ENCODE data around the gene CHRNA4.
"Not testable (repeated sequence)": the region's sequence is repeated elsewhere in the genome, so short reads cannot be mapped to it uniquely, and the experiment has no call there.

CHRNA4 gene

DNA sequence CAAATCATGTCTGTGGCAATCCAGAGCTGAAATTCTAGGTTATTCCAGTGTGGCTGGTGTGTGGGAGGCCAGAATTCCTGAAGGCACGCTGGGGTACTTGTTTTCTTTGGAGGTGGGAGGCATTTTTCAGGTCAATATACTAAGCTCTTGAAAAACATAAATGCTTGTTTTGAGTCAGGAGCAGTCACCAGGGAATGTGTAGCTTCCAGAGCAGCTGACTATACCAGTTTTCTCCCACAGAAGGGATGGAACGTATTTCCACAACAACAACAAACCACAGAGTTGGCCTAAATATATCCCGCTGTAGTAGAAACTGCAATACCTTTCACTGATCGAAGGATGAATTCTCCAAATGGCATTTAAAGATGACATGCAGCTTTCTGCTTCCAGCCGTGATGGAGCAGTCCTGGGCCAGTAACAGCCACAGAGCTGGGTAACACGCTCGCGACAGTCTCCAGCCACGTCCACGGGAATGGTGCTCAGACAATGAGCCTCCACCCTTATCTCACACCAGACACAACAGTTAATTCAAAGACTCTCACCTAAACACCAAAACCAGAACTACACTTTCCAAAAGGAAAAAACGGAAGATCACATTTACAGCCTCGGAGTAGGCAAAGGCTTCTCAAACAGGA is 23.2 kb downstream of the CHRNA4 start:
- no peak for DNase-seq (ENCODE audit: extremely low read depth, insufficient read length)
- Histone ChIP-seq H3K4me3 (replicated peaks; ENCODE audit: low read depth, low read length) (no peak overlapping the region), H3K27me3 (replicated peaks; ENCODE audit: control insufficient read depth, insufficient read depth, low read length) (no peaks in the 10 kb centered on the region; the same call in 1 of the 2 replicates), H3K36me3 (ENCODE audit: control insufficient read depth, insufficient read depth, low read length) (no peaks in the 10 kb centered on the region)
- TF ChIP-seq, protein P1, sequence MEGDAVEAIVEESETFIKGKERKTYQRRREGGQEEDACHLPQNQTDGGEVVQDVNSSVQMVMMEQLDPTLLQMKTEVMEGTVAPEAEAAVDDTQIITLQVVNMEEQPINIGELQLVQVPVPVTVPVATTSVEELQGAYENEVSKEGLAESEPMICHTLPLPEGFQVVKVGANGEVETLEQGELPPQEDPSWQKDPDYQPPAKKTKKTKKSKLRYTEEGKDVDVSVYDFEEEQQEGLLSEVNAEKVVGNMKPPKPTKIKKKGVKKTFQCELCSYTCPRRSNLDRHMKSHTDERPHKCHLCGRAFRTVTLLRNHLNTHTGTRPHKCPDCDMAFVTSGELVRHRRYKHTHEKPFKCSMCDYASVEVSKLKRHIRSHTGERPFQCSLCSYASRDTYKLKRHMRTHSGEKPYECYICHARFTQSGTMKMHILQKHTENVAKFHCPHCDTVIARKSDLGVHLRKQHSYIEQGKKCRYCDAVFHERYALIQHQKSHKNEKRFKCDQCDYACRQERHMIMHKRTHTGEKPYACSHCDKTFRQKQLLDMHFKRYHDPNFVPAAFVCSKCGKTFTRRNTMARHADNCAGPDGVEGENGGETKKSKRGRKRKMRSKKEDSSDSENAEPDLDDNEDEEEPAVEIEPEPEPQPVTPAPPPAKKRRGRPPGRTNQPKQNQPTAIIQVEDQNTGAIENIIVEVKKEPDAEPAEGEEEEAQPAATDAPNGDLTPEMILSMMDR (IDR thresholded peaks at IDR 0.05; ENCODE audit: insufficient read depth, low read length, poor library complexity, severe bottlenecking), result no peak

DNA sequence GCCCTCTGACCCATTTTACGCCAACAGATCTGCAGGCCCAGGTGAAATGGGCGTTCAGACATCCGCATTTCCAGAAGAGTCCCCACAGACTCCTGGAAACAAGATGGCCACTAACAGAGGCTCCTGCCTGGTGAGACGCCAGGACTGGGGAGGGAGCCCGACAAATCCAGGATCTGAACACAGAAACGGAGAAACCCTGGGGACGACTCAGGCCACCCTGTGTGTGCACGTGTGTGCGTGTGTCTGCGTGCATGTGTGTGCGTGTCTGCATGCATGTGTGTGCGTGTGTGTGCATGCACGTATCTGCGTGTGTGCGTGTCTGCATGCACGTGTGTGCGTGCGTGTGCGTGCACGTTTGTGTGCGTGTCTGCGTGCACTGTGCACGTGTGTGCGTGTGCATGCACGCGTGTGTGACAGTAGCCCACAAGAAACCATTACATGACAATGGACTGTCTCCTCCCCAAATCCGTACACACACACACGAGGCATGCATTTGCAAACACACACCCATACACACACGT is 24.9 kb downstream of the CHRNA4 start:
- Histone ChIP-seq H3K27me3 (replicated peaks; ENCODE audit: control insufficient read depth, insufficient read depth, low read length) (no peaks in the 10 kb centered on the region; the same call in 1 of the 2 replicates), H3K36me3 (ENCODE audit: control insufficient read depth, insufficient read depth, low read length) (no peaks in the 10 kb centered on the region), H3K4me3 (replicated peaks; ENCODE audit: low read depth, low read length) (no peak overlapping the region)
- TF ChIP-seq, protein P1 (IDR thresholded peaks at IDR 0.05; ENCODE audit: insufficient read depth, low read length, poor library complexity, severe bottlenecking), result no peak
- DNase-seq (ENCODE audit: extremely low read depth, insufficient read length), result no peak

DNA sequence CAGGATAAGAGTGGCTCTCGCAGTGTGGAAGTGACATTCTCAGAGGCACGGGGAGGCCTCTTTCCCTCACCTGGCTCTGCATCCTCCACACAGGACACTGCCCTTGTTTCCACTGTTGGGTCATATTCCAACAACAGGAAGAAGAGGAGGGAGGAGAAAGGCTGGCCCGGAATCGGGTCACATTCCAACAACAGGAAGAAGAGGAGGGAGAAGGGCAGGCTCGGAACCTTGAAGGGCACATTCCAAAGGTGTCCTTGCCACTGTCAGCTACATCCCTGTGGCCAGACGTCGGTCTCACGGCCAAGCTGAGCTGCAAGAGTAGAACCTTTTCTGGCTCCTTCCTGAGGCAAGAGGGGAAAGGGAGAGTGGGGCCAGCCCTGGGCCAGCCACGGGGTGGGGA is 25.4 kb downstream of the CHRNA4 start:
- no peaks in the 10 kb centered on the region; the same call in 1 of the 2 replicates for H3K27me3 ChIP-seq (replicated peaks; ENCODE audit: control insufficient read depth, insufficient read depth, low read length)
- no peak for DNase-seq (ENCODE audit: extremely low read depth, insufficient read length)

DNA sequence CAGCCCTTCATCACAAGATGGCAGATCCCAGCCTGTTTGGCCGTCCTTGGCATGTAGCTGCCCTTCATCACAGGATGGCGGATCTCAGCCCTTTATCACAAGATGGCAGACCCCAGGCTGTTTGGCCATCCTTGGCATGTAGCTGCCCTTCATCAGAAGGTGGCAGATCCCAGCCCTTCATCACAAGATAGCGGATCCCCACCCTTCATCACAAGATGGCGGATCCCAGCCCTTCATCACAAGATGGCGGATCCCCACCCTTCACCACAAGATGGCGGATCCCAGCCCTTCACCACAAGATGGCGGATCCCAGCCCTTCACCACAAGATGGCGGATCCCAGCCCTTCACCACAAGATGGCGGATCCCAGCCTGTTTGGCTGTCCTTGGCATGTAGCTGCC is 26.1 kb downstream of the CHRNA4 start:
- DNase-seq (ENCODE audit: extremely low read depth, insufficient read length); H3K27me3 ChIP-seq (replicated peaks; ENCODE audit: control insufficient read depth, insufficient read depth, low read length); H3K4me3 ChIP-seq (replicated peaks; ENCODE audit: low read depth, low read length); H3K36me3 ChIP-seq (ENCODE audit: control insufficient read depth, insufficient read depth, low read length): not testable (repeated sequence)

More for the DNA sequence above, 25.4 kb downstream of the CHRNA4 start:
- H3K36me3 ChIP-seq (ENCODE audit: control insufficient read depth, insufficient read depth, low read length), result no peaks in the 10 kb centered on the region
- no peak overlapping the region for H3K4me3 ChIP-seq (replicated peaks; ENCODE audit: low read depth, low read length)
- TF ChIP-seq, protein P1 (IDR thresholded peaks at IDR 0.05; ENCODE audit: insufficient read depth, low read length, poor library complexity, severe bottlenecking), result no peak

DNA sequence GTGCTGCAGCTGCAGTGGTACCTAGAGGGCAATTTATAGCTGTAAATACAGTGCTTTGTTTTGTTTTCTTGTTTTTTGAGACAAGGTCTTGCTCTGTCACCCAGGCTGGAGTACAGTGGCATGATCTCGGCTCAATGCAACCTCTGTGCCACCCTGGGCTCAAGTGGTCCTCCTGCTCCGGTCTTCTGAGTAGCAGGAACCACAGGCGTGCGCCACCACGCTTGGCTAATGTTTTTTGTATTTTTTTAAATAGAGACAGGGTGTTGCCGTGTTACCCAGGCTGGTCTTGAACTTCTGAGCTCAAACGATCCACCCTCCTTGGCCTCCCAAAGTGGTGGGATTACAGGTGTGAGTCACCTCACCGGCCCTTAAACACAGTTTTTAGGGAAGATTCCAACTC is 26.8 kb downstream of the CHRNA4 start:
- DNase-seq (ENCODE audit: extremely low read depth, insufficient read length), result no peak
- Histone ChIP-seq H3K4me3 (replicated peaks; ENCODE audit: low read depth, low read length) (no peak overlapping the region), H3K36me3 (ENCODE audit: control insufficient read depth, insufficient read depth, low read length) (no peaks in the 10 kb centered on the region), H3K27me3 (replicated peaks; ENCODE audit: control insufficient read depth, insufficient read depth, low read length) (no peaks in the 10 kb centered on the region; the same call in 1 of the 2 replicates)
- TF ChIP-seq, protein P1 (IDR thresholded peaks at IDR 0.05; ENCODE audit: insufficient read depth, low read length, poor library complexity, severe bottlenecking), result no peak

DNA sequence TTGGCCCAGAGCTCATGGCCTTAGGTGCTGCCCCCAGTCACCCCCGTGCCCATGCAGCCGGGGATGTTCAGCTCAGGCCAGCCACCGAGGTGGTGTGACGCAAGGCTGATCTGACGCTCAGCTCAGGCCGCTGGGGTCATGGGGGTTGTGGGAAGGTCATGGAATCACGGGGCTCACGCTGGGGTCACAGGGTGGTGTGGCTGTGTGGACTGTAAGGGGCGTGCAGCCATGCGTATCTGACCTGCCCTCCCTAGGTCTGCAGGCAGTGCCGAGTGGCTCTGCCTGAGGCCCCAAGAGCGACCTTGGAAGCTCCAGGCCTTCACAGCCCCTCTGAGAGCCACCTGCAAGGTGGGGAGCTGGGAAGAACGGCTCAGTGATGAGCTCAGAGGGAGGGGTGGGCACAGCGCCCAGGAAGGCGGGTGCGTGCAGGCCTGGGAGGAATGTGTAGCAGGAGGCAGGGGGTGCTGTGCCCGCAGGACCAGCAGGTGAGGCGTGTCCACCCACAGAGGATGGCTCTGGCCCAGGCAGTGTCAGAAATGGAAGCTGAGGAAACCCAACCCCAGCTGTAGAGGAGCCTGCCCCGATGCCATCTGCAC is 27.8 kb downstream of the CHRNA4 start:
- no peaks in the 10 kb centered on the region; the same call in 1 of the 2 replicates for H3K27me3 ChIP-seq (replicated peaks; ENCODE audit: control insufficient read depth, insufficient read depth, low read length)

More for the DNA sequence above, 27.8 kb downstream of the CHRNA4 start:
- Histone ChIP-seq H3K4me3 (replicated peaks; ENCODE audit: low read depth, low read length) (no peak overlapping the region), H3K36me3 (ENCODE audit: control insufficient read depth, insufficient read depth, low read length) (no peaks in the 10 kb centered on the region)
- TF ChIP-seq, protein P1 (IDR thresholded peaks at IDR 0.05; ENCODE audit: insufficient read depth, low read length, poor library complexity, severe bottlenecking), result no peak
- no peak for DNase-seq (ENCODE audit: extremely low read depth, insufficient read length)
